MCF 10A (cell line): ENCODE measurements around the gene TMED8. TPM values are rescaled to one million over a fixed set of nuclear protein-coding genes. Genes with fewer than 3 reads are reported as not detected.
"Not testable (repeated sequence)": the region's sequence is repeated elsewhere in the genome, so short reads cannot be mapped to it uniquely, and the experiment has no call there.

Experiments
- BruUV-seq: library from RNA; stranded (reverse); fragments of 400-500 nt; replicated peaks from 2 replicates; lab custom pipeline; 2021; lab: Mats Ljungman, UMichigan
- CTCF ChIA-PET: fragments of 300-600 bp; sonication (Branson Sonifier 250); formaldehyde crosslinking; extraction: SDS; loops from one replicate; lab custom pipeline; 2021; ENCODE audit warnings: antibody characterized with exemption, inconsistent platforms; lab: Yijun Ruan, JAX
- POLR2A ChIA-PET: fragments of 300-600, 350-650 bp; sonication (Branson Sonifier 250); formaldehyde crosslinking; extraction: SDS; loops from one replicate; lab custom pipeline; 2020; ENCODE audit warnings: antibody characterized with exemption, inconsistent platforms; lab: Yijun Ruan, JAX
- DNase-seq: peaks from one replicate; pipeline ENCODE4 v3.0.0-alpha.2; 2018; ENCODE audit not compliant: unreplicated experiment
- H3K27ac Mint-ChIP-seq: one replicate; pipeline ENCODE4 v1.8.0; 2022; ENCODE audit warnings: mild to moderate bottlenecking, low read depth, mixed read lengths; ENCODE audit not compliant: unreplicated experiment
- H3K27me3 Mint-ChIP-seq: one replicate; pipeline ENCODE4 v1.8.0; 2022; ENCODE audit warnings: mixed read lengths; ENCODE audit not compliant: insufficient read depth, unreplicated experiment
- H3K36me3 Mint-ChIP-seq: one replicate; pipeline ENCODE4 v1.8.0; 2022; ENCODE audit warnings: mild to moderate bottlenecking, moderate library complexity, mixed read lengths; ENCODE audit not compliant: insufficient read depth, unreplicated experiment
- H3K4me1 Mint-ChIP-seq: one replicate; pipeline ENCODE4 v1.8.0; 2022; ENCODE audit warnings: mixed read lengths; ENCODE audit not compliant: insufficient read depth, unreplicated experiment
- H3K4me3 Mint-ChIP-seq: one replicate; pipeline ENCODE4 v1.8.0; 2022; ENCODE audit warnings: mild to moderate bottlenecking, moderate library complexity, mixed read lengths; ENCODE audit not compliant: unreplicated experiment
- H3K9me3 Mint-ChIP-seq: one replicate; pipeline ENCODE4 v1.8.0; 2022; ENCODE audit warnings: mixed read lengths; ENCODE audit not compliant: unreplicated experiment
- intact Hi-C: fragments of 100-400 bp; cut with micrococcal nuclease; formaldehyde crosslinking; loops from 2 replicates; pipeline ENCODE4 v1.14.1; 2022
- total RNA-seq: library from RNA; stranded (reverse); gene quantifications from 2 replicates; pipeline ENCODE4 v1.2.3, GENCODE V29; 2022
- TF ChIP-seq, protein P1 (sequence below): fragments of 200-600 bp; IDR thresholded peaks from one replicate; pipeline ENCODE4 v1.8.0; 2022; ENCODE audit warnings: antibody characterized with exemption, mild to moderate bottlenecking; ENCODE audit not compliant: unreplicated experiment

The TMED8 gene
- total RNA-seq, 1 experiment from 2014 or later = 9.3 TPM

DNA sequence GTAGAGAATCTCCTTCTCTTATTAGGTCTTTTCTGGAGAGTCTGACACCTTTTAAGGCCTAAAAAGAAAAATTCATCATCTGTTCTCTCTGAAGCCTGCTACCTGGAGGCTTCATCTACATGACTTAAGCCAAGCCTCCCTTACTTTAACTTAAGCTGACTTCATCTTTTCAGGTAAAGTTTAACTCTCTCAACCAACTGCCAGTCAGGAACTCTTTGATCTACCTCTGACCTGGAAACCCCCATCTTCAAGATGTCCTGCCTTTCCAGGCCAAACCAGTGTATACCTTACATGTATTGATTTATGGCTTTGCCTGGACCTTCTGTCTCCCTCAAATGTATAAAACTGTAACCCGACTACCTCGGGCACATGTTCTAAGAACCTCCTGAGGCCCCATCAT, 38.6 kb downstream of the TMED8 start:
- Mint-ChIP-seq H3K27me3 (no peaks in the 10 kb centered on the region), H3K36me3 (peaks cover 22% of the 10 kb centered on the region), H3K27ac (no peak overlapping the region), H3K4me3 (no peak overlapping the region), H3K9me3 (no peaks in the 10 kb centered on the region), H3K4me1 (peaks cover 9% of the 10 kb centered on the region)
- no peak for DNase-seq
- intact Hi-C loops = no loop called here
- ChIA-PET POLR2A (no interaction called here), CTCF (no interaction called here)
- no TSS peak for BruUV-seq
- TF ChIP-seq, protein P1, sequence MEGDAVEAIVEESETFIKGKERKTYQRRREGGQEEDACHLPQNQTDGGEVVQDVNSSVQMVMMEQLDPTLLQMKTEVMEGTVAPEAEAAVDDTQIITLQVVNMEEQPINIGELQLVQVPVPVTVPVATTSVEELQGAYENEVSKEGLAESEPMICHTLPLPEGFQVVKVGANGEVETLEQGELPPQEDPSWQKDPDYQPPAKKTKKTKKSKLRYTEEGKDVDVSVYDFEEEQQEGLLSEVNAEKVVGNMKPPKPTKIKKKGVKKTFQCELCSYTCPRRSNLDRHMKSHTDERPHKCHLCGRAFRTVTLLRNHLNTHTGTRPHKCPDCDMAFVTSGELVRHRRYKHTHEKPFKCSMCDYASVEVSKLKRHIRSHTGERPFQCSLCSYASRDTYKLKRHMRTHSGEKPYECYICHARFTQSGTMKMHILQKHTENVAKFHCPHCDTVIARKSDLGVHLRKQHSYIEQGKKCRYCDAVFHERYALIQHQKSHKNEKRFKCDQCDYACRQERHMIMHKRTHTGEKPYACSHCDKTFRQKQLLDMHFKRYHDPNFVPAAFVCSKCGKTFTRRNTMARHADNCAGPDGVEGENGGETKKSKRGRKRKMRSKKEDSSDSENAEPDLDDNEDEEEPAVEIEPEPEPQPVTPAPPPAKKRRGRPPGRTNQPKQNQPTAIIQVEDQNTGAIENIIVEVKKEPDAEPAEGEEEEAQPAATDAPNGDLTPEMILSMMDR = no peak

DNA sequence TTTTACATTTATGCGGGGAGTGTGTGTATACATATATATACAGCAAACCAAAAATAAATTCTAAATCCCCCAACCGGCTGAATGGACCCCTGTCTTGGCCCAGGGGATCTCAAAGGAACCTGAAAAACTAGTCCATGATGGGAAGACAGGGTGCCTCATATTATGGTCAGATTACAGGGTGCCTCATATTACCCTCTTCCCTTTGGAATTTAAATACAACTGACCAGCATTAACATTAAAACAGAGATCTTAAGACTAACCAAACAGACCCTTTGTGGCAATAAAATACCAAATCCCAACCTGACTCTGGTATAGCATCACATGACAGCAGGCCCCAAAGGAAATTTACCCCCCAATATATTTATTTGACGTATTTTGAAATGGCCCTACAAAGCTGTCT, 39.0 kb downstream of the TMED8 start:
- BruUV-seq = no TSS peak
- Mint-ChIP-seq H3K4me3 (no peak overlapping the region), H3K4me1 (peaks cover 6% of the 10 kb centered on the region)

DNA sequence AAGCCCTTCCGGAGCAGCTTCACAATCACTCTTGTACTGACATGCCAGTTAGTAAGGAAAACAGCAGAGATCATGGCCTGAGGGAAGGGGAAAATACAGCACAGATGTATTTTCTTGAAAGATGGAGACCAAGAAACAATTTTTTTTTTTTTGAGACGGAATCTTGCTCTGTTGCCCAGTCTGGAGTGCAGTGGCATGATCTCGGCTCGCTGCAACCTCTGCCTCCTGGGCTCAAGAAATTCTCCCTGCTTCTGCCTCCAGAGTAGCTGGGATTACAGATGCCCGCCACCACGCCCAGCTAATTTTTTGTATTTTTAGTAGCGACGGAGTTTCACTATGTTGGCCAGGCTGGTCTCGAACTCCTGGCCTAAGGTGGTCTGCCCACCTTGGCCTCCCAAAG, 39.6 kb downstream of the TMED8 start:
- BruUV-seq, H3K27me3 Mint-ChIP-seq, H3K27ac Mint-ChIP-seq, DNase-seq, intact Hi-C loops, H3K9me3 Mint-ChIP-seq, H3K4me3 Mint-ChIP-seq, H3K4me1 Mint-ChIP-seq: not testable (repeated sequence)
- CTCF ChIA-PET = interaction anchor here (0.6 to 0.7 kb wide), 2 partner anchors 531 to 824 kb away, joined by 3 read pairs; no protein-coding TSS in a partner anchor
- POLR2A ChIA-PET = interaction anchor here (0.7 kb wide), 2 partner anchors 18 to 40 kb away, joined by 3 read pairs; partner anchors contain the start of genes SAMD15 and TMED8
- H3K36me3 Mint-ChIP-seq = peaks cover 16% of the 10 kb centered on the region

More for the DNA sequence above, 39.0 kb downstream of the TMED8 start:
- intact Hi-C loops = no loop called here
- ChIA-PET POLR2A (no interaction called here), CTCF (no interaction called here)
- DNase-seq = no peak
- no peak overlapping the region for H3K27ac Mint-ChIP-seq
- peaks cover 19% of the 10 kb centered on the region for H3K36me3 Mint-ChIP-seq
- TF ChIP-seq, protein P1 = no peak
- H3K9me3 Mint-ChIP-seq = no peaks in the 10 kb centered on the region
- H3K27me3 Mint-ChIP-seq = no peaks in the 10 kb centered on the region

DNA sequence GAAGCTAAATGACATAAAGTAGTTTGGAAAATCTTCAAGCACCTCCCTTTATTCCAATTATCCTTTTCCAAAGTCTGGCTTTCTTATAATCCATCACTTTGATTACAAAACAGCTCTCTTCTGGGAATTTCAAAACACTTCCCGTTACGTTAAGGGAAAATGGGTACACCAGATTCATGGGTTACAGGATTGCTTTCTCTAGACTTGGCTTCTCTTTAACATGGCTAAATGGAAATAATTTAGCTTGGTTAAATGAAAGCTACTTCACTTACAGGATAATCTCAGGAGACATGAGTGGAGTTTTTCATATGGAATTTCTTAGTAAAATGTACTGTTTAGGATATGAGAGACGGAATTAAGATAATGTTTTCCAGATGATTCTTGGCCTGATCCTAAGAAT, 41.3 kb downstream of the TMED8 start:
- Mint-ChIP-seq H3K27ac (no peak overlapping the region), H3K9me3 (no peaks in the 10 kb centered on the region), H3K27me3 (no peaks in the 10 kb centered on the region), H3K4me1 (peaks cover 6% of the 10 kb centered on the region), H3K36me3 (peaks cover 4% of the 10 kb centered on the region), H3K4me3 (no peak overlapping the region)
- ChIA-PET CTCF (interaction anchor here (1.6 kb wide), 1 partner anchor 10 kb away, joined by 5 read pairs; no protein-coding TSS in a partner anchor), POLR2A (interaction anchor here (0.8 to 1.4 kb wide), 2 partner anchors 14 to 41 kb away, joined by 3 to 11 read pairs; partner anchors contain the start of genes GSTZ1, POMT2, SAMD15 and TMED8)
- no peak for DNase-seq
- TF ChIP-seq, protein P1 = no peak
- no TSS peak for BruUV-seq
- intact Hi-C loops = no loop called here
